Kidney (tissue), 14 donors: ENCODE data around the gene HUS1. TPM values are rescaled to one million over a fixed set of nuclear protein-coding genes. Genes with fewer than 3 reads are reported as not detected.
"Not testable (repeated sequence)": the region's sequence is repeated elsewhere in the genome, so short reads cannot be mapped to it uniquely, and the experiment has no call there.

Source experiments
- DNase-seq, 5 donors: peaks; one replicate each; pipeline ENCODE4 v3.0.0-alpha.2; 2013 to 2020
- FAIRE-seq: peaks from 2 replicates; lab custom pipeline; 2012; peaks lifted over from hg19 to GRCh38; lab: Jason Lieb, UNC
- H3K27ac ChIP-seq, 2 donors: one replicate each; pipeline ENCODE4 v1.7.0; 2013; ENCODE audit warnings: low read depth in 2 of 2, low read length in 2 of 2, inconsistent platforms in 1 of 2
- H3K27me3 ChIP-seq: one replicate; pipeline ENCODE4 v1.7.1; 2013; ENCODE audit warnings: low read length, inconsistent platforms; ENCODE audit not compliant: control insufficient read depth, insufficient read depth
- H3K36me3 ChIP-seq, 3 donors: one replicate each; pipeline versions ENCODE4 v1.7.0 to v1.7.1; 2013; ENCODE audit warnings: low read length in 3 of 3, control low read depth in 1 of 3, inconsistent platforms in 1 of 3; ENCODE audit not compliant: insufficient read depth in 3 of 3, control insufficient read depth in 2 of 3
- H3K4me1 ChIP-seq, 3 donors: one replicate each; pipeline versions ENCODE4 v1.7.0 to v1.7.1; 2013; ENCODE audit warnings: low read length in 3 of 3, inconsistent platforms in 1 of 3, low read depth in 1 of 3; ENCODE audit not compliant: control insufficient read depth in 2 of 3, insufficient read depth in 2 of 3
- H3K4me3 ChIP-seq, 3 donors: one replicate each; pipeline versions ENCODE4 v1.7.0 to v1.8.1; 2013; ENCODE audit warnings: low read length in 3 of 3, control low read depth in 1 of 3, inconsistent platforms in 1 of 3
- H3K9ac ChIP-seq, 3 donors: one replicate each; pipeline versions ENCODE4 v1.7.0 to v1.7.1; 2013; ENCODE audit warnings: low read length in 3 of 3, control low read depth in 1 of 3, inconsistent platforms in 1 of 3
- H3K9me3 ChIP-seq, 3 donors: one replicate each; pipeline versions ENCODE4 v1.7.0 to v1.7.1; 2013; ENCODE audit warnings: low read length in 3 of 3, control low read depth in 1 of 3, inconsistent platforms in 1 of 3; ENCODE audit not compliant: control insufficient read depth in 2 of 3, insufficient read depth in 1 of 3
- CTCF ChIP-seq: IDR thresholded peaks from 3 replicates; pipeline ENCODE4 v1.5.1; 2012; ENCODE audit warnings: mild to moderate bottlenecking, moderate library complexity, borderline replicate concordance; ENCODE audit not compliant: insufficient read depth; ENCODE audit errors: extremely low read depth
- intact Hi-C: fragments of 100-400 bp; cut with DNase I; formaldehyde crosslinking; loops from one replicate; pipeline ENCODE4 v1.11.1; 2022
- polyA plus RNA-seq: library from polyadenylated mRNA; stranded (reverse); fragments of 350-450 nt; fragmentation: Illumina TruSeq; extraction: RNeasy Lipid Tissue Mini Kit (QIAGEN cat#74804); gene quantifications from one replicate; pipeline ENCODE4 v1.2.3, GENCODE V29; 2014; ENCODE audit warnings: low read depth, low replicate concordance; ENCODE audit not compliant: insufficient read depth
- total RNA-seq: library from RNA; stranded (reverse); fragmentation: NEBNext Ultra II Directional; extraction: Animal tissue kit (Norgen Biotek cat#: 25700); gene quantifications from one replicate; pipeline ENCODE4 v1.2.1, GENCODE V29; 2021
- donor health status: control.
- donor health status: control.
- donor health status: control.
- donor health status: control.
- donor health status: control.
- donor health status: DM: yes; HTN: yes; CAD: no.
- donor health status: Normal renal cell carcinoma (clear cell type).

Gene HUS1
- total and polyA plus RNA-seq, 2 donors from 2014 or later: 13.4 to 29.5 TPM

GRCh38 chr7:47945261-47946015 lies 34.0 kb downstream of the HUS1 start:
- Histone ChIP-seq H3K27me3 (no peaks in the 10 kb centered on the region), H3K4me1 (peaks cover 0 to 6% (median 4%) of the 10 kb centered on the region in 3 donors), H3K9ac (no peak overlapping the region), H3K9me3 (no peaks in the 10 kb centered on the region), H3K36me3 (no peaks in the 10 kb centered on the region), H3K27ac (no peak overlapping the region), H3K4me3 (no peak overlapping the region)
- intact Hi-C loops: loop anchor here (10.0 kb wide), 1 partner anchor 159 kb away; no protein-coding TSS in a partner anchor
- FAIRE-seq: peak; percentile 63
- TF ChIP-seq CTCF: peak; percentile 81
- peak in 4 of 5 donors; percentile 72 to 86 (median 76) for DNase-seq

GRCh38 chr7:47944536-47945260 lies 34.7 kb downstream of the HUS1 start:
- H3K9ac ChIP-seq: no peak overlapping the region
- H3K27me3 ChIP-seq: no peaks in the 10 kb centered on the region
- no peaks in the 10 kb centered on the region for H3K36me3 ChIP-seq
- FAIRE-seq: no peak
- no peak overlapping the region for H3K27ac ChIP-seq
- TF ChIP-seq CTCF: no peak
- DNase-seq: no peak
- H3K4me1 ChIP-seq: peaks cover 0 to 6% (median 4%) of the 10 kb centered on the region in 3 donors
- intact Hi-C loops: loop anchor here (10.0 kb wide), 1 partner anchor 160 kb away; no protein-coding TSS in a partner anchor
- H3K9me3 ChIP-seq: no peaks in the 10 kb centered on the region
- H3K4me3 ChIP-seq: no peak overlapping the region

- Histone ChIP-seq H3K9ac (no peak overlapping the region), H3K27me3 (no peaks in the 10 kb centered on the region), H3K36me3 (no peaks in the 10 kb centered on the region), H3K4me1 (peaks cover 0 to 6% (median 4%) of the 10 kb centered on the region in 3 donors), H3K4me3 (no peak overlapping the region), H3K9me3 (no peaks in the 10 kb centered on the region), H3K27ac (no peak overlapping the region)
- intact Hi-C loops: loop anchor here (10.0 kb wide), 1 partner anchor 161 kb away; no protein-coding TSS in a partner anchor
- FAIRE-seq: no peak
- TF ChIP-seq CTCF: no peak
- DNase-seq: no peak
These were observed 35.5 kb downstream of the HUS1 start for GRCh38 chr7:47943676-47944474.

- H3K9ac ChIP-seq, H3K36me3 ChIP-seq, H3K9me3 ChIP-seq, H3K27ac ChIP-seq, DNase-seq, H3K4me1 ChIP-seq, FAIRE-seq, H3K27me3 ChIP-seq, H3K4me3 ChIP-seq: not testable (repeated sequence)
- intact Hi-C loops: loop anchor here (10.0 kb wide), 1 partner anchor 162 kb away; no protein-coding TSS in a partner anchor
These were observed 36.8 kb downstream of the HUS1 start for GRCh38 chr7:47942651-47943050.
